NCI-H345 (cell line): ENCODE data around the gene RAD21L1.
A peak's percentile ranks its signal among the peaks of the same experiment; 100 is the strongest.
"Not testable (repeated sequence)": the region's sequence is repeated elsewhere in the genome, so short reads cannot be mapped to it uniquely, and the experiment has no call there.

Experiments used
- DNase-seq: peaks from one replicate; lab custom pipeline; 2025; lab: John Stamatoyannopoulos, UW

The RAD21L1 gene

GRCh38 chr20:1229541-1229940, 3.7 kb downstream of the RAD21L1 start:
- no peak for DNase-seq

GRCh38 chr20:1232286-1233111, 6.7 kb downstream of the RAD21L1 start:
- DNase-seq, result no peak

GRCh38 chr20:1240549-1240948, 14.7 kb downstream of the RAD21L1 start:
- DNase-seq, result no peak

GRCh38 chr20:1241456-1241855, 15.6 kb downstream of the RAD21L1 start:
- no peak for DNase-seq

DNA sequence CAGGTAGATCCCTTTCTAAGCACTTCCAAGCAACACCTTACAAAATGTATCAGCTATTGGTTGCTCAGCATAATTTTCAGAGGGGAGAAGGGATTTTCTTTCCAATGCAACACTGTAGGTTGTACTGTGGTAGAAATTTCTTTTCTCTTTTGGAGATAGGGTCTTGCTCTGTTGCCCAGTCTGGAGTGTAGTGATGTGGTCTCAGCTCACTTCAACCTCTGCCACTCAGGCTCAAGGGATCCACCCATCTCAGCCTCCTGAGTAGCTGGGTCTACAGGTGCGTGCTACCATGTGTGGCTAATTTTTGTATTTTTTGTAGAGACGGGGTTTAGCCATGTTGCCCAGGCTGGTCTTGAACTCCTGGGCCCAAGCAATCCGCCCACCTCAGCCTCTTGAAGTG, 16.3 kb downstream of the RAD21L1 start:
- no peak for DNase-seq

DNA sequence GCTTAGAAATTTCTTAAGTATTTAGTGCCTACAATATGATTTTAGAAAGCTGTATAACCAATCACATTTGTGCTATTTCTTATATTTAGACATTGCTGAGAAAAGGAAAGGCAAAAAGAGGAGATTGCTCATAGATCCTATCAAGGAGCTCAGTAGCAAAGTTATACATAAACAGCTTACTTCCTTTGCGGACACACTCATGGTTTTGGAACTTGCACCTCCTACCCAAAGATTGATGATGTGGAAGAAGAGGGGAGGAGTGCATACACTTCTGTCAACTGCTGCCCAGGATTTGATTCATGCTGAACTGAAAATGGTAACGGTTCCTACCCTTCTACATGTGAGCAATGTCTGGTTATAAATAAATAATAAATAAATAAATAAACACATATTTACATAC, 16.7 kb downstream of the RAD21L1 start:
- DNase-seq, result no peak

- DNase-seq, result no peak
These were observed 19.7 kb downstream of the RAD21L1 start for GRCh38 chr20:1245578-1245977.

DNA sequence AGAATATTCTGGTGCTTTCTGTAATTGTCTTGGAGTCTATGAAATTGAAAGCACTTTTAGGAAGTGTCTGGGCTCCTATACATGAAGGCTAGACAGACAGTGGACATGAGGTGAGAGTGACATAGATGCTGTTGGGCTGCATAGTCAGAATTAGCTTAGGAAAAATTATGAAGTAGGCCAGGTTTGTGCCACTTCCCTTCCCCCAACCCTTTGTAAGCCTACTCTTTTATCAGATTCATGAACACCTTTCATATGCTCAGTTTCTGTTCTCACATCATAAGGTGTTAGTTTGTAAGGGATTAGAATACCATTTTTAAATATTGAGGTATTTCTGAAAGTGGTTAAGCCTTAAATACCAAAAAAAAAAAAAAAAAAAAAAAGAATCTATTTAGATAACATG, 21.8 kb downstream of the RAD21L1 start:
- no peak for DNase-seq

- not testable (repeated sequence) for DNase-seq
These were observed 24.4 kb downstream of the RAD21L1 start for GRCh38 chr20:1250282-1250681.

DNA sequence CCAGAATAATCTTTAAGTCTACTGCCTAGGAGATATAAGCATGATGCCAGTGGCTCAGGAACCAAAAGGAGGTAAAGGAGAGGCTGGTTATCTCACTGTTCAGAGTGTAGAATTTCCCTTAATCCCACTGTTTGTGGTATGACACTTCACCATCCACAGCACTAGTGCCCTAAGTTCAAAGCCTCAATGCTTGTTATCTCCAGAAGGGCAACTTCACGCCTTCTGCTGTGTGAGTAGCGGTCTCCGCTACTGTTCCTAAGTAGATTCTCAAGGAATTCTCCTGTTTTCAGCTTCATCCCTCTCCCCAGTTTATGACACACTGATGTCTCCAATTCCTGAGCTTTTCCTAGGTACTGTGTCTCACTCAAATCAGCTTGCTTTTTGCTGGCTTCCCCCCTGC, 26.6 kb downstream of the RAD21L1 start:
- no peak for DNase-seq

GRCh38 chr20:1254254-1254653, 28.4 kb downstream of the RAD21L1 start:
- no peak for DNase-seq

DNA sequence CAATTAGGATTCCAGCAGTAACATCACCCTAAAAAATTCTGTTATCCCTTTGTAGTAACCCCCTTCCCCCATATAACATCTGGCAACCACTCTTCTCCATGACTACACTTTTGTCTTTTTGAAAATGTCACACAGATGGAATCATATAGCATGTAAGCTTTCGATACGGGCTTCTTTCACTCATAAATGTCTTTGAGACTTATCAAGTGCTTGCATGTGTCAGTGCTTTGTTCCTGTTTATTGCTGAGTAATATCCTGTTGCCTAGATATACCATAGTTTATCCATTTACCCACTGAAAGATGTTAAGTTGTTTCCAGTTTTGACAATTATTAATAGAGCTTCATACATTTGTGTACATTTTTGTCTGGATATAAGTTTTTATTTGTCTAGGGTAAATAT, 29.8 kb downstream of the RAD21L1 start:
- DNase-seq, result no peak

DNA sequence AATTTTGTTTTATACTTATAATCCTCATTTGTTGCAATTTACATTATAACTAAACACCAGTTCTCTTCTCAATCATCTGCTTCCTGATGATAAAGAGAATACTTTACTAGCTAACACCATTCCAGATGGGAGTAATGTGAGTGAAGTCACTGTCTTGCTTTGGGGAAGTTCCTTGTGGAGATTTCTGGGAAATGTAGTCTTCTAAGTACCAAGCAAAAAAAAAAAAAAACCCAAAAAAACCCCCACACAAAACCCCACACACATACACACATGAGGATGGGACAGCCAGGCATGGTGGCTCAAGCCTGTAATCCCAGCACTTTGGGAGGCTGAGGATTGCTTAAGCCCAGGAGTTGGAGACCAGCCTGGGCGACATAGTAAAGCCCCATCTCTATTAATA, 38.0 kb downstream of the RAD21L1 start:
- no peak for DNase-seq

DNA sequence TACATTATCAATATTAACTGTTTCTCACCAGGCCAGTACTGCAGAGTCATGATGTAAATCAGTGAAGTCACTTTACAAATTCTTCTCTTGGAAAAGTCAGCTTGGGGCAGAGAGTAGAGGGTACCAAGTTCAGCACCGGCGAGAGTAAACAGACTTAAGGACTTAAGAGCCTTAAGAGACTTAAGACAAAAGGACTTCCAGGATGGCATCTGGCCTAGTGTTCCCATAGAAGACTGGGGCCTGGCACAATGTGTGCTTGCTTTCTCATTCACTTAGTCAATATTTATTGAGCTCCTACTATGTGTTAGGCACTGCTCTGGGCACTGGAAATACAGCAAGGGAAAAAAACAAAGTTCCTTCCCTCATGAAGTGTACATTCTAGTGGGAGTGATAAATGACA, 38.9 kb downstream of the RAD21L1 start:
- DNase-seq, result no peak

DNA sequence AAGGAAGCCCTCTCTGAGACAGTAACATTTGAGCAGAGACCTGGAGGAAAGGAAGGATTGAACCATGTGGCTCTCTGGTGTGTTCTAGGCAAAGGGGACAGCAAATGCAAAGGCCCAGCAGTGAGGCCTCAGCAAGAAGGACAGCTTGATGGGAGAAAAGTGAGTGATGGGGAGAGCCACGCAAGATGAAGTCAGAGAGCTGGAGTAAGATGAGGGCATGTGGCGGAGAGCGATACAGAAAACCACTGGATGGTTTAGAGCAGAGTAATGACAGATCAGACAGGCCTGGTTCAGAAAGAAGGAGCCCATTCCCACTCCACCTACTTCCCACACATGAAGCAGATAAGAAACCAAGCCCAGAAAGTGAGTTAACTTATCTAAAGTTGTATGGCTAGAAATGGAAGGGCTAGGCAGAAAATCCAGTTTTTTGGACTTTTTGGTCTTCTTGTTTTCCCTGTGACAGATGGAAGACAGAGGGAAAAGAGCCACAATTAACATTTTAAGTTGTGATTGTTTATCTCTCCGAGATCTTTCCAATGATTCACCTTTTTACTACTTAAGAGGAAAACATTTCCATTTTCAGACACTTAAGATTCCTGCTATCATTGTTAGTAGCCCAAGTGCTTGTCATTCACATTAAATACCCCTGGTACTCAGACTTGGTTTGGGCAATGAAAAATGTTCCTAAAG, 39.5 kb downstream of the RAD21L1 start:
- no peak for DNase-seq

DNA sequence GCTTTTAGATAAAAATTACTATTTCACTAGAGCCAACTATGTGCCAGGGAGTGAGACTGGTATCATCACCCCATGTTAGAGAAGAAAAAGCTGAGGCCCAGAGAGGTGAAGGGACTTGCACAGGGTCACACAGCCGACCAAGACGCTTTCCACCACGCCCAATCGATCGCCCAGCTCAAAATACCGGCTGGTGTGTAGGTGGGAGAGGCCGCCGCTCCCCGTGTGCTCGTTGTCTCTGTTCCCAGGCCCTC, 40.0 kb downstream of the RAD21L1 start:
- DNase-seq, result no peak

- DNase-seq, result peak; percentile 60
These were observed 40.5 kb downstream of the RAD21L1 start, which contains the start of gene SNPH for GRCh38 chr20:1266167-1266973. TSS of gene SNPH (plus strand) at chr20:1266294. CDS start at chr20:1296240, 29,946 bp downstream.

- DNase-seq, result no peak
These were observed 41.3 kb downstream of the RAD21L1 start for GRCh38 chr20:1267161-1267560.

- no peak for DNase-seq
These were observed 42.0 kb downstream of the RAD21L1 start for GRCh38 chr20:1267809-1268374.

DNA sequence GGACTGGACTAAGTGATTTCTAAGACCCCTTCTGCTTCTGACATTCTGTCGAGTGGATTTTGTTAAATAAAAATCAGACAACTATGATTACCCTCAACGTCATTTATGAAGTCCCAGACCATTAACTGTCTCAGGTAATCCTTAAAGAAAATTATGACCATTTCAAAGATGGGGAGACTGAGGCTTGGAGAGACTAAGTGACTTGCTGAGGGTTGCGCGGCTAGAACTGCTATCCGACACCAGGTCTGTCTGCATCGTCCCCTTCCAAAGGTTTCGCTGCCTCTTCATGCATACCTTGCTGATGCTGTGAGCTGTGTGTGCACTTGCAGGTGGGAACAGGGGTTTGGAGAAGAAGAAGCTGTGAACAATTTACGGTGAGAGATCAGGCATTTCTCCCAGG, 43.4 kb downstream of the RAD21L1 start:
- no peak for DNase-seq

DNA sequence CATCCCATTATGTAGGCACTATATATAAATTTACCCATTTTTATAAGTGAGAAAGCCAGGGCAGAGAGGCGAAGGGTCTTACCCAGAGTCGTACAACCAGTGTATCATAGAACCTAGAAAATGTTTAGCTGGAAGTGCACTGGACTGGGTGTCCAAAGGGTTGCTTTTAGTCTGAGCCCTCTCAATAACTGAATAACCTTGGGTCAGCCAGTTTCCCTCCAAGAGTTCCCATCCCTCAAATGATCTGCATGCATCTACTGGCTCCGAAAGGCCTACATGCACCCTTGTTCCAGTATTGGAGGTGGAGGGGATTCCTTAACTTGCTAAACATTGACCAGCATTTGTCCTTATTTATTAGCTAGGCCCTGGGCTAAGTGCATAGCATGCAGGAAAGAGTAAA, 44.0 kb downstream of the RAD21L1 start:
- no peak for DNase-seq

DNA sequence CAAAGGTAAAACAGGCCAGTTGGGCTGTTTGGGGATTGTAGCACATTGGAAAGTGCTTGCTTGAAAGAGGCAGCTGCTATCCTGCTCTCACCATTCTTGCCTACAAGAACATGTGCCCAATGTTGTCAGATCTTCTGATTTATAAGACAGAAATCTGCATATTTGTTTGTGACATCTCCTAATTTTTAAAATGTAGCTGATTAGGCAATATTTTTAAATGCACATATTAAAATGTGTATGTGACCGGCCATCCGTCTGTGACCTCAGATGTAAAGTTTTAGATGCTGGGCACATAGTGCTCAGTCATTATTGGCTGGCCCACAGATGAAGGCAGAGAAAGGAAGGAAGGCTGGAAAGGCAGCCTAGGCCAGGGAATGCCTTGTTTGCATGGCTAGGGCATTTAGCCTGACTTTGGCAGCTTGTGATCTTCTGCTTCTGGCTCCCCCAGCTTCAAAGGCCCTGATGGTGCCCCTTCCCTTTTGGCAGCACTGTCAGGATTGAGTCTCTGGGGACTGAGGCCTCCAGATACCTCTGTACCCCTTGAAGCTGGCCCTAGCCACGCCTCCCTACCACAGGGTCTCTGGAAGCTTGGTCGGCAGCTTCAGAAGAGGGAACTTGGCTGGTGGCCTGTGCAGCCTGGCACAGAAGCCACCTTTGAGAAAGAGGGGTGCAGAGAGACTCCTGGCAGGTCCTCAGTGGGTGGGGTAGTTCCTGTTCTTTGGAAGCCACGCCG, 46.7 kb downstream of the RAD21L1 start:
- DNase-seq, result no peak
